Measurements from ENCODE around the gene PRL.

PRL gene

GRCh38 chr6:22313796-22314195, 17.0 kb upstream of the PRL start:
- Mint-ChIP-seq H3K9me3 (peaks cover 19% of the 10 kb centered on the region), H3K4me3 (no peak overlapping the region), H3K27me3 (no peaks in the 10 kb centered on the region), H3K36me3 (peaks cover 2% of the 10 kb centered on the region), H3K27ac (no peak overlapping the region), H3K4me1 (no peaks in the 10 kb centered on the region)
- ATAC-seq (ENCODE audit: low read depth): no peak
- no peak for DNase-seq (ENCODE audit: low spot score in 2 of 2)

- Mint-ChIP-seq H3K9me3 (peaks cover 13% of the 10 kb centered on the region), H3K36me3 (peaks cover 2% of the 10 kb centered on the region), H3K4me3 (no peak overlapping the region), H3K4me1 (no peaks in the 10 kb centered on the region), H3K27me3 (no peaks in the 10 kb centered on the region), H3K27ac (no peak overlapping the region)
- no peak for ATAC-seq (ENCODE audit: low read depth)
- no peak for DNase-seq (ENCODE audit: low spot score in 2 of 2)
Observed at GRCh38 chr6:22308939-22309338, 12.1 kb upstream of the PRL start.

- H3K9me3 Mint-ChIP-seq: peaks cover 15% of the 10 kb centered on the region
- no peak for DNase-seq (ENCODE audit: low spot score in 2 of 2)
- H3K36me3 Mint-ChIP-seq: peaks cover 2% of the 10 kb centered on the region
- ATAC-seq (ENCODE audit: low read depth): no peak
- H3K4me1 Mint-ChIP-seq: no peaks in the 10 kb centered on the region
- H3K27me3 Mint-ChIP-seq: no peaks in the 10 kb centered on the region
- H3K4me3 Mint-ChIP-seq: no peak overlapping the region
- no peak overlapping the region for H3K27ac Mint-ChIP-seq
Observed at GRCh38 chr6:22306741-22307466, 10.1 kb upstream of the PRL start.

DNA sequence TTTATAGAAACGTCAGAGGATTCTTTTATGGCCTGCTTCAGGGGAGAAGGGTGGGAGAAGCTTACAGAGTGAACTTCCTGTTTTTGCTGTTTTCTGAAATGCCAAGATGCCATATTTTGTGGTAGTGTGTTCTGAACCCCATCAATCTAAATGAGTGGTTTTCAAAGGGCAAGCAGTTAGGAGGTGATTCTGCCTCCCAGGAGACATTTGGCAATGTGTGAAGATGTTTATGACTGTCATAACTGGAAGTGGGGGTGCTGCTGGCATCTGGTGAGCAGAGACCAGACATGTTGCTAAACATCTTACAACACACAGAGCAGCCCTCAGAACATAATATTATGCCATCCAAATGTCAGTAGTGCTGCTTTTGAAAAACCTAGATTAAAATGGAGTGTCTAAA, 6.0 kb upstream of the PRL start:
- DNase-seq (ENCODE audit: low spot score in 2 of 2) (no peak), ATAC-seq (ENCODE audit: low read depth) (no peak)
- Mint-ChIP-seq H3K9me3 (peaks cover 3% of the 10 kb centered on the region), H3K27ac (no peak overlapping the region), H3K36me3 (no peaks in the 10 kb centered on the region), H3K27me3 (no peaks in the 10 kb centered on the region), H3K4me1 (no peaks in the 10 kb centered on the region), H3K4me3 (no peak overlapping the region)

- DNase-seq (ENCODE audit: low spot score in 2 of 2) (no peak), ATAC-seq (ENCODE audit: low read depth) (no peak)
- Mint-ChIP-seq H3K27me3 (no peaks in the 10 kb centered on the region), H3K9me3 (peaks cover 3% of the 10 kb centered on the region), H3K4me3 (no peak overlapping the region), H3K27ac (no peak overlapping the region), H3K4me1 (no peaks in the 10 kb centered on the region), H3K36me3 (no peaks in the 10 kb centered on the region)
Observed at GRCh38 chr6:22300273-22300998, 3.6 kb upstream of the PRL start.

- no peak for DNase-seq (ENCODE audit: low spot score in 2 of 2)
- no peaks in the 10 kb centered on the region for H3K36me3 Mint-ChIP-seq
- no peak for ATAC-seq (ENCODE audit: low read depth)
- H3K27me3 Mint-ChIP-seq: no peaks in the 10 kb centered on the region
- H3K9me3 Mint-ChIP-seq: peaks cover 3% of the 10 kb centered on the region
- no peaks in the 10 kb centered on the region for H3K4me1 Mint-ChIP-seq
- H3K27ac Mint-ChIP-seq: no peak overlapping the region
- H3K4me3 Mint-ChIP-seq: no peak overlapping the region
Observed at GRCh38 chr6:22298475-22298890, 1.6 kb upstream of the PRL start.

DNA sequence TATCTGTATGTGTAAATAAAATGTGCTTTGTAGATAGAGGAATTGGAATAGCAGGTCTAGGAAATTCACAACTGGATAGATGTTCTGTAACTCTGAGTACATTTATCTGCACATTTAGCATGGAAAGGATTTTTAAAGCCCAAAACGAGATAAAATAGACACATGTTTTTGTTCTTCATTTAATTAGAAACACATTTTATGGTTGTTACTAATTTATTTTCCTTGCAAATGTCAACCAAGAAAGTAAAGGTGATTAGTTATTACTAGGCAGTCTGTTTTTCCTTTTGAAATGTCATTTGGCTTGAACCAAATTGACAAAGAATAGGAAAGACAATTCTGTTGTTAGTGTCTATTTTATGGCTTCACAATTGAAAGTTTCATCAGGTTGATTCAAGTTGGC, 769 bp downstream of the PRL start:
- DNase-seq (ENCODE audit: low spot score in 2 of 2) (no peak), ATAC-seq (ENCODE audit: low read depth) (no peak)
- H3K36me3 Mint-ChIP-seq: no peaks in the 10 kb centered on the region
- H3K4me3 Mint-ChIP-seq: no peak overlapping the region
- H3K9me3 Mint-ChIP-seq: peaks cover 7% of the 10 kb centered on the region
- no peaks in the 10 kb centered on the region for H3K4me1 Mint-ChIP-seq
- no peaks in the 10 kb centered on the region for H3K27me3 Mint-ChIP-seq
- H3K27ac Mint-ChIP-seq: no peak overlapping the region

GRCh38 chr6:22295145-22295544, 1.7 kb downstream of the PRL start:
- ATAC-seq (ENCODE audit: low read depth) (no peak), DNase-seq (ENCODE audit: low spot score in 2 of 2) (no peak)
- Mint-ChIP-seq H3K27me3 (no peaks in the 10 kb centered on the region), H3K36me3 (no peaks in the 10 kb centered on the region), H3K9me3 (peaks cover 7% of the 10 kb centered on the region), H3K4me1 (no peaks in the 10 kb centered on the region), H3K4me3 (no peak overlapping the region), H3K27ac (no peak overlapping the region)

DNA sequence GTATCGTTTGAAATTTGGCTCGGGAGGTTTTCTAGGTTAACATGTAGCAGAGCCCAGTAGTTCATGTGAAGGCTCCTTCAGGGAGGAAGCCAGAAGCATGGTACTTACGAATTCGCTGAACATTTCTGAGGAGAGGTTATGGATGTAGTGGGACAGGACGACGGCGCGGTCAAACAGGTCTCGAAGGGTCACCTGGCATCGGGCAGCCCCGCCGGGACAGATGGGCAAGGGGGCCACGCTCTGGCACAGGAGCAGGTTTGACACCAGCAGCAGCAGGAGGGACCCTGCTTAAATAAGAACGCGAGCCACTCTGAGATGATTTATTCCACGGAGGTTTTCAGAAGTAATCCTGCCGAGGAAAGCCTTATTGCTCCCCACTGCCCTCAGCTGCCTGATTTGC, 2.5 kb downstream of the PRL start:
- H3K4me3 Mint-ChIP-seq: no peak overlapping the region
- no peak for ATAC-seq (ENCODE audit: low read depth)
- H3K27ac Mint-ChIP-seq: no peak overlapping the region
- no peaks in the 10 kb centered on the region for H3K36me3 Mint-ChIP-seq
- no peaks in the 10 kb centered on the region for H3K27me3 Mint-ChIP-seq
- no peak for DNase-seq (ENCODE audit: low spot score in 2 of 2)
- H3K9me3 Mint-ChIP-seq: peaks cover 7% of the 10 kb centered on the region
- no peaks in the 10 kb centered on the region for H3K4me1 Mint-ChIP-seq

DNA sequence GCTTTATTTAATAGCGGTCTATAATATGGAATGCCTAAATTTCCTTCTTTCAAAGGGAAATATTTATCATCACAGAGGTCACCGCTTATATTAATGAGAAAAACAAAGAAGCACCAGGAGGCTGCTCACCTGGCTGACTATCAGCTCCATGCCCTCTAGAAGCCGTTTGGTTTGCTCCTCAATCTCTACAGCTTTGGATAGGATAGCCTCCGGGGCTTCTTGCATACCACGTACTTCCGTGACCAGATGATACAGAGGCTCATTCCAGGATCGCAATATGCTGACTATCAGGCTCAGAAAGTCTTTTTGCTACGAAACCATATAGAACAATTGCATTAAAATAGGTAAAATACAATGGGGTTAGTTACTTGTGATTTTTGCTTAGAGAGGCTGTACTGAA, 6.8 kb downstream of the PRL start:
- ATAC-seq (ENCODE audit: low read depth) (no peak), DNase-seq (ENCODE audit: low spot score in 2 of 2) (no peak)
- H3K27me3 Mint-ChIP-seq: no peaks in the 10 kb centered on the region
- peaks cover 7% of the 10 kb centered on the region for H3K9me3 Mint-ChIP-seq
- no peak overlapping the region for H3K27ac Mint-ChIP-seq
- no peak overlapping the region for H3K4me3 Mint-ChIP-seq
- no peaks in the 10 kb centered on the region for H3K36me3 Mint-ChIP-seq
- no peaks in the 10 kb centered on the region for H3K4me1 Mint-ChIP-seq

DNA sequence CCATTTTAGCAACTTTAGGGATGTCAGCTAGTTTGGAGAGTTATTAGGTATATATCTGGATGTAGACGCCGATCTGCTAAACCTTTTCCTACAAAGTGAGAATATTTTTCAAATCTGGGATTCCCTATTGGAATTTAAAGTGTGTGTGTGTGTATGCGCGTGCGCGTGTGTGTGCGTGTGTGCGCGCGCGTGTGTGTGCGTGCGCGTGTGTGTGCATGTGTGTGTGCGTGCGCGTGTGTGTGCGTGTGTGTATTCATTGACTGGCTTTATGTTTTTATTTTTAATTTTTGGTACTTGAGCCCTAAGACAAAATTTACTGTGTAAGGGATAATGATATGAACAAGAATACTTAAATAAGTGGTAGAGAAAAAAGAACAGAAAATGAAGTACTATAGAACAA, 8.1 kb downstream of the PRL start:
- Mint-ChIP-seq H3K36me3 (peaks cover 2% of the 10 kb centered on the region), H3K9me3 (peaks cover 7% of the 10 kb centered on the region), H3K27me3 (no peaks in the 10 kb centered on the region), H3K27ac (no peak overlapping the region), H3K4me3 (no peak overlapping the region), H3K4me1 (no peaks in the 10 kb centered on the region)
- ATAC-seq (ENCODE audit: low read depth): no peak
- no peak for DNase-seq (ENCODE audit: low spot score in 2 of 2)

DNA sequence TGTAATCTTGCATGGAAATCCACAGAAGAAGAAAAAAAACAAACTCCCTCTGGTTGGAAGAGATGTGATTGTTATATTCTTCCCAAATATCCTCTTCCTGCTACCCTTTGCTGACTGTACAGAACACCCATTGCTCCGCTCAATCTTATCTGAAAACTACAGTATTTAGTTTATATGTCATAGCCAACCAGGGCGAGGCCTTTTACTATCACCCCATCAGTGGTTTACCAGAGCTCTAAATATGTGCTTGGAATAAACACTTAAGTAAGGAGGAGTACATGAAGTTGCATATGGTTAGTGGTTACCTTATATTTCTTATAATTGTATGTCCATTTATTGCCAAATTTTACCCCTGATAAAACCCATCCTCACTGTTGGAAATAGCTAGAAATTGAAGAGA, 12.2 kb downstream of the PRL start:
- Mint-ChIP-seq H3K4me3 (no peak overlapping the region), H3K27ac (no peak overlapping the region), H3K4me1 (no peaks in the 10 kb centered on the region), H3K27me3 (no peaks in the 10 kb centered on the region), H3K9me3 (peaks cover 2% of the 10 kb centered on the region), H3K36me3 (peaks cover 2% of the 10 kb centered on the region)
- DNase-seq (ENCODE audit: low spot score in 2 of 2): no peak
- no peak for ATAC-seq (ENCODE audit: low read depth)

GRCh38 chr6:22281341-22282085, 15.3 kb downstream of the PRL start:
- Mint-ChIP-seq H3K36me3 (peaks cover 2% of the 10 kb centered on the region), H3K9me3 (peaks cover 12% of the 10 kb centered on the region), H3K4me1 (no peaks in the 10 kb centered on the region), H3K4me3 (no peak overlapping the region), H3K27me3 (no peaks in the 10 kb centered on the region), H3K27ac (no peak overlapping the region)
- DNase-seq (ENCODE audit: low spot score in 2 of 2) (no peak), ATAC-seq (ENCODE audit: low read depth) (no peak)

- Mint-ChIP-seq H3K4me3 (no peak overlapping the region), H3K27ac (no peak overlapping the region), H3K27me3 (no peaks in the 10 kb centered on the region), H3K4me1 (no peaks in the 10 kb centered on the region), H3K36me3 (peaks cover 2% of the 10 kb centered on the region), H3K9me3 (peaks cover 15% of the 10 kb centered on the region)
- no peak for DNase-seq (ENCODE audit: low spot score in 2 of 2)
- no peak for ATAC-seq (ENCODE audit: low read depth)
Observed at GRCh38 chr6:22279427-22279826, 17.4 kb downstream of the PRL start.

Data from memory B cell (primary cell).